Cerebellar nuclear complex (tissue), 1 donor: ENCODE results near the gene HS6ST3.

Experiments used
- DNase-seq, 2 experiments: peaks; one replicate each; lab custom pipeline; 2025; lab: John Stamatoyannopoulos, UW

Gene HS6ST3

GRCh38 chr13:96661612-96662011, 571.7 kb downstream of the HS6ST3 start:
- DNase-seq: no peak

DNA sequence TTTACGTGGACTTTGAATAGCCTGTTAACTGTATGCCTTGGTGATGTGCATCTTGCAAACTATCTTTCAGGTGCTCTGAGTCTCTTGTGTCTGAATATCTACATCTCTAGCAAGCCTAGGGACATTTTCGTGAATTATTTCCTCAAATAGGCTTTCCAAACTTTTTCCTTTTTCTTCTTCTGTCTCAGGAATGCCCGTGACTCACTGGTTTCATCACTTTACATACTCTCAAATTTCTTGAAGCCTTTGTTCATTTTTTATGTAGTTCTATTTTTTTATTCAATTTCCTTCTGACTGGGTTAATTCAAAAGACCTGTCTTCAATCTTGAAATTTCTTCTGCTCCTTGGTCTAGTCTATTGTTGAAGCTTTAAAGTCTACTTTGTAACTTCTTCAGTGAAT, 572.1 kb downstream of the HS6ST3 start:
- no peak for DNase-seq

- no peak for DNase-seq
These were observed 577.5 kb downstream of the HS6ST3 start for GRCh38 chr13:96667294-96668018.

GRCh38 chr13:96671073-96671472, 581.2 kb downstream of the HS6ST3 start:
- no peak for DNase-seq

DNA sequence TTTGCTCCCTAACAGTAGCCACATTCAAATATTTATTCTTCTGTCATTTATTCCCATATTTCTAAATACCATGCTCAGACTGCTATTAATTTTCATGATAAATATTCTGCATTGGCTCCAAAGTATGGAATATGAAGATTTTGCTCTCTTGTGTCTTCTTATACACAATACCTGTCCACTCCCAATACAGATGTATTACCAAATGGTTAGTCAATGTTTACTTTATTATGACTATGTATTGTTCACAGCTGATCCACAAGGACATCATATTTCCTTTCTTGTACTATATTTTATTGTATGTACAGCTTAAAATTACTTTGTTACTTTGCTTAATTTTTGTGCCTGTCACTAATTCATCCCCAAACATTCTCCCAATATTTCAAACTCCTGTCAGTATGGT, 582.1 kb downstream of the HS6ST3 start:
- DNase-seq: no peak

DNA sequence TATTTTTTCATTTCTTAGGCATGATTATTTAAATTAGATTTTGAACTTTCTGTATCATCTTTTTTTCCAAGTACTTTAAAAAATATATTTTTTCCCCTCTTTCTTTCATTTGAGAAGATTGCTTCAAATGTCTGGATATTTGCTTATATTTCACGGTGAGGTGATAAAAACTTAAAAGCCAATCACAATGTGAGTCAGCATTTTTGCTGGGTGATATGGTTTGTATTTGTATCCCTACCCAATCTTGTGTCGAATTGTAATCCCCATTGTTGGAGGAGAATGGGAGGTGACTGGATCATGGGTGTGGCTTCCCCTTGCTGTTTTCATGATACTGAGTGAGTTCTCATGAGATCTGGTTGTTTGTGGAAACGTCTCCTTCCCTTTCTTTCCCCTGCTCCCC, 583.9 kb downstream of the HS6ST3 start:
- DNase-seq: no peak

DNA sequence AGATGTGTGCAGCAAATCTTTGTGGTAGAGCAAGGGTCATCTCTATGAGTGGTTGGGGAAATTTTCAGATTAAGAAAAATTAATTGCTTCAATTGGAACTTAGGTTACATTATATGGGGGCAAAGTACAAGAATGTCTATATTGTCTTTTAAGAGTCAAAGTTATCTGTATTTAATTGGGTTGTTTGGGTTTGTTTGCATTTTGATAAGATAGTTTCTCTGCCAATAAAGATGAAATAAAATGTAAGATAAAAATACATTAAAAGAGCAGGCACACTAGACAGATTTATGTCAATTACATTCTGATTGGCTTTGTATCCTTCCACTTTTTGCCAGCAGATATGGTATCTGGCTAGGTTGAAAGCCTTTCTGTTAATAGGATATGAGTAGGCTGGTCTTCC, 587.1 kb downstream of the HS6ST3 start:
- DNase-seq: no peak

DNA sequence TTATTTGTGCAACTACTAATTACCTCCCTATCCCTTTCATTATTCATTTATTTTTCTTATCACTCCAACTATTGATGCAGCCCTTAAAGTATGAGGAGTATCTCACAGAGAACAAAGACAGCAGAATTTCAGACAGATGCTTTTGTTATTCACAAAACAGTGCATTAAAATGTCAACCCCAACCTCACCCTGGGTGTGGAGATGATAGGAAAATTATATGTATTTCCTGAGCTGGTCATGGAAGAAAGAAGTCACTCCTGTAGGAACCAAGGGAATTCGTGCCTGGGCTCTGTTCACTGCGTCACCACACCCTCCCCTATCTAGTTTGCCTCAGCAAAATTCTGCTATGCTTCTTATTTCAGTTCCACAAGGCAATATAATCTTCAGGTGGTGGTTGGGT, 588.9 kb downstream of the HS6ST3 start:
- DNase-seq: no peak

DNA sequence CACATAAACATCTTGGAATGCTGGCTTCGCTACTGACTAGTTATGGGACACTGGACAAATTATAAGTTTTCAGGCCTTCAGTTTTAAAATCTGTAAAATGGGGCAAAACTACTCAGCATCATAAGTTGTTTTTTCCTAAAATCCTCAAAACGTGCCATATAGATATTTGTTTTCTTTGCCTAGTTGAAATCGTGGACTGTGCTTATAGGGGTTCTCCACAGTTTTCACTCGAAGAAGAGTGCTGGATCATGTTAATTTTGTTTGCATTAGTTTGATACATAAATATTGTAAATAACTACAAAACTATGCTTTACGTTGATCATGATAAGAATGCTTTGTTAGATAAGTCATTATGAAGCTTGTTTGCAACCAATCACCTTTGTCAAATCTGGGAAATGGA, 591.0 kb downstream of the HS6ST3 start:
- no peak for DNase-seq

- DNase-seq: no peak
These were observed 591.9 kb downstream of the HS6ST3 start for GRCh38 chr13:96681766-96682165.

DNA sequence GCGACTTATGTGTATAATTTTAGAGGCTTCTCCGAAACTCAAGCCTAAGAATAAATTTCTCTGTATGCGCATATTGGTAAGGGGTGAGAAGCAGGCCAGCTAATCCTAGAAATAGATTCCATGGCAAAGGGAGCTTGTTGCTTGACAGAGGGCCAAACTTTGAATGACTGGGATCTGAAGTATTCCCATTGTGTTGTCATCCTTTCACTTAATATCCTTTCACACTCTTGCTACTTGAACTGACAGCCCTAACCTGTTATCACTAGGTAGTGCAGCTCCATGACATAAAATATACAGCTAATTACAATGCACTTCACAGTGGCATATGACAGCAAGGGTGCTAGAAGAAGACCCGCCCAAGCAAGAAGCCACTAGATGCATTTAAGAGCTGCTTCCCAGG, 594.6 kb downstream of the HS6ST3 start:
- no peak for DNase-seq

- no peak for DNase-seq
These were observed 595.0 kb downstream of the HS6ST3 start for GRCh38 chr13:96684907-96685306.

DNA sequence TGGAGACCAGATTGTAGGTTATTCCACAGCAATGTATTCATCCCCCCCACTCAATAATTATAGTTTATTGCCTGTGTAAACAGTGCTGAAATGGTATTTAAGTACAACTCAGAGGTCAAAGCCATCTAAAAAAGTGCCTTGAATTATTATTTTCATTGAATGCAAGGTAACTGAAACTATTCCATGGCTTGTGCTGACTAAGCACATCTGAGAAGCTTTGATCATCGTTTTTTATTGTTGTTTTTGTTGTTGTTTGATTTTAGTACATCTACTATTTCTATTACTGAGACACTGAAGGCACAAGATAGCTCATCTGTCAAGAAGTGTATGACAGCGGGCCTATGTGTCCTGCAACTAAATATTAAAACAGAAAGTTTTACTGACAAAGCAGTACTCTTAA, 596.4 kb downstream of the HS6ST3 start:
- no peak for DNase-seq

GRCh38 chr13:96687191-96687590, 597.3 kb downstream of the HS6ST3 start:
- no peak for DNase-seq

DNA sequence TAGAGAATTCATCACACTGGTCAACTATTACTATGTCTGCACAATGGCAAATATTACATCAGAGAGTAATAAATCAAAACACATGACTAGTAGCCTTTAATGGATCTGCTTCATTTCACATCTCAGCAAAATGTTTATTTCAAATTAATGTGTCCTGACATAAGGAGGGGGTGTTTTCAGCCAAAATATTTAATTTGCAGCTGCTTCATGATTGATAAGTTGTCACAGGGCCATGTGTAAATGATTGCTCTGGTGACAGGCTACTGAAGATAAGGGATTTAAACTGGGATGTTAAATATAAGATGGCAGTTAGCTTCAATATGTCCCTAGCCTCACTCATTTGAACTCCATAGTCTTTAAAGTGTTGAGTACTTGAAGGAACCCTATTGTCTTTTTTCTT, 601.1 kb downstream of the HS6ST3 start:
- DNase-seq: no peak

GRCh38 chr13:96696389-96696900, 606.5 kb downstream of the HS6ST3 start:
- DNase-seq: no peak

DNA sequence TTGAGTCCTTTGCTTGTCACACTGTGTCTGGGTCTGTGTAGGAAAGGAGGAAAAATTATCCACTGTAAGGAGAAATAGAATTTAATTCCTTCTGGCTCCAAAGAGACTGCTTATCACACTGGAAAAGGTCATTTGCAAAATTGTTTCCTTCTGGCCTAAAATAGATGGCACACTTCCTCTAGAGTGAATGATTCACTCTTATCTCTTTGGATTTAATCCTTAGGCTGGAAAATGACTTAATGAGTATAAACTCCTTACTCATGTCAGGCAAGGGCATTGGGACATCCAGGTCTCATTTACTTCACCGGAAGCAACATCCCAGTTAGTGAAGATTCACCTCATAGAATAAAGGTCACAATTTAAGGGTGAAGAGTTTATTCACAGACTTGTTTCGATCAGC, 610.8 kb downstream of the HS6ST3 start:
- no peak for DNase-seq

GRCh38 chr13:96707146-96707545, 617.2 kb downstream of the HS6ST3 start:
- no peak for DNase-seq

DNA sequence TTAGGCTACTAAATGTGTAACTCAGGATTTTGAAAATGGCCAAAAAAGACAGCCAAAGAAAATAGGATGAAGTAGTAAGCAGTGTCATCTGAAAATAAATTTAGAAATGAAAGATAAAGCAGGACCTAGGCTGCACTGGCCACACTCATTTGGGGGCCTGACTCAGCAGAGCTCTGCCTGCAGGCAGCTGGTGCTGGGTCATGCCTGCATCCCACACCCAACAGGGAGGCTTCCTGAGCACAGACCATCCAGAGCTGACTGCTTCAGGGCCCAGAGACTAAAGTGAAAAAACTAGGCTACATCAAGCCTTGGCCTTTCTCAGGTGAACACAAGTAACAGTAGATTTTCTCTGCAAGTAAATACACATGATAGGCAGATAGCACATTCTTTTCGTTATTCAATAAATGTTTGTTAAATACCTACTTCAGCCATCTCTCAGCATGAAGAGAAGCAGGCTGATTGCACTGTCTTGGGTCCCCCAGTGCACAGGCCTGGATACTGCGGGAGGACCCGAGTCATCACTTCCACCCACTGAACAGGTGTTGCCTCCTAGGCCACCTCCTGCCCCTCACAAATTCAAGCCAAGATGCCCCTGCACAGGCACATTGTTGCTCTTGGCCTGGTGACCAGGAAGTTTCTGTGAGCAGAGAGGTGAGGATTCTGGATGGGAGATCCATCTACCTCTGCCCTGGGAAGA, 620.4 kb downstream of the HS6ST3 start:
- DNase-seq: no peak

DNA sequence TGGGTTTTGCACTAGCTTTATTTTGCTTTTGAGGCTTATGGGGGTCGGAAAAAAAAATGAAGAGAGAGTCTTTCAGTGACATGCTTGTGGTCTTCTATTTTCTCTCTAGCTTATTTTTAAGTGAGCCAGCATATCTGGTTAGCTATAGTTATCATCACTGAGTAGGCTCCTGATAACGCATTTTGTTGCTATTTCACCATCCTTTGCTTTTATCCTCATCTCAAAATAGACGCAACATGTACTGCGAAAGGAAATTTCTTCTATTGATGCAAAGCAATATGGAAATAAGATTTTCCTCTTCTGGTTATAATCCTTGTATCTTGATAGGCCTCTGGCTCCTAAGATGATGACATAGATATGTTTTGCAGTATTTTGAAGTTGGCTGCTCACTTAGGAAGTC, 630.5 kb downstream of the HS6ST3 start:
- DNase-seq: no peak

DNA sequence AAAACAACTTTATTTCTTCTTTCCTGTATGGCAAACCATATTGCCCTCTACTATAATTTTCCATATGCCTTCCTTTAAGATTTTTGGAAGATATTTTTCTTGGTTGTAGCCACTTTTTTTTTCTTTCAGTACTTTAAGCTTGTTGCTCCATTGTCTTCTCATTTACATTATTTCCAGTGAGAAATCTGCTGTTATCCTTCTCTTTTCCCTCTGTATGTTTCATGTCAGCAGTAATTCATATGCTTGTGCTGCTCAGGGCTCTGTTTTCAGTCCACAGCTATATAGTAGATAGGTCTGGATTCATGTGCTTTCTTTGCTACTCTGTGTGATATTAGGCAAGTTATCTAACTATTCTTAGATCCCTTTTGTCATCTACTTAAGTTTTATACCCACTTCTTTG, 636.7 kb downstream of the HS6ST3 start:
- DNase-seq: no peak

- DNase-seq: no peak
These were observed 638.6 kb downstream of the HS6ST3 start for GRCh38 chr13:96728463-96728862.

DNA sequence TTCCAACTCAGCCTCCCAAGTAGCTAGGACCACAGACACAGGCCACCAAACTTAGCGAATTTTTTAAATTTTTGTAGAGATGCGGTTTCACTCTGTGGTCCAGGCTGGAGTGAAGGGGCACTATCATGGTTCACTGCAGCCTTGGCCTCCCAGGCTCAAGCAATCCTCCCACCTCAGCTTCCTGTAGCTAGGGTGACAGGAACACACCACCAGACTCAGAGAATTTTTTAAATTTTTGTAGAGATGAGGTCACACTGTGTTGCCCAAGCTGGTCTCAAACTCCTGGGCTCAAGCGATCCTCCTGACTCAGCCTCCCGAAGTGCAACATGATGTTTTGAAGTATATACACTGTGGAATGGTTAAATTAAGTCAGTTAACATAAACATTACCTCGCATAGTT, 640.8 kb downstream of the HS6ST3 start:
- DNase-seq: no peak

DNA sequence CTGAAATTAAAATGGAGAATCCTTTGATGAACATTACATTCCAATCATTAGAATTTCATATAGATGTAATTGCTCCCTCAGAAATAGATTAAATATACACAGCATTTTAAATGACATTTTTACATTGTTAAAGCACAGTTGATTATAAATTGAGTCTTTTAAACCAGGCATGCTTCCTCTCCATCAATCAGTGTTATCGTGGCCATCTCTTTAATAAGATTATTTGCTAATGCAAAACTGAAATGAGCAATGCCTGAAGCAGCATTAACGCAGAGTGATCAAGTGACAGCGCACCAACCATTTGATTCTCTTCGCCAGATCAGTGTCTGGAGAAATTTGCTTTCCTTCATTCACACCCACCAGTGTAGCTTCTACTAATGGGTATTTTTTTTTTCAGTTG, 644.6 kb downstream of the HS6ST3 start:
- DNase-seq: no peak
